H9 (cell line): ENCODE data around the gene FBLN2. TPM values are rescaled to one million over a fixed set of nuclear protein-coding genes. Genes with fewer than 3 reads are reported as not detected.

Experiments
- DNase-seq: peaks from one replicate; pipeline ENCODE4 v3.0.0-alpha.2; 2017
- H2AFZ ChIP-seq: one replicate; pipeline ENCODE4 v1.6.1; 2013; ENCODE audit warnings: mild to moderate bottlenecking, low read length, control low read depth, moderate library complexity
- H2AK5ac ChIP-seq: 2 replicates; pipeline ENCODE4 v1.6.1; 2013; ENCODE audit warnings: low read length, control low read depth, mixed read lengths; ENCODE audit not compliant: insufficient read length
- H2BK120ac ChIP-seq: one replicate; pipeline ENCODE4 v1.6.1; 2013; ENCODE audit warnings: low read depth, mild to moderate bottlenecking, low read length, control low read depth, inconsistent platforms; ENCODE audit not compliant: poor library complexity, severe bottlenecking
- H2BK12ac ChIP-seq: 2 replicates; pipeline ENCODE4 v1.6.1; 2013; ENCODE audit warnings: low read length, control low read depth, mixed read lengths, low read depth; ENCODE audit not compliant: insufficient read length
- H2BK15ac ChIP-seq: 2 replicates; pipeline ENCODE4 v1.6.1; 2013; ENCODE audit warnings: low read depth, low read length, control low read depth
- H2BK20ac ChIP-seq: one replicate; pipeline ENCODE4 v1.6.1; 2013; ENCODE audit warnings: low read depth, mild to moderate bottlenecking, low read length, control low read depth, inconsistent platforms; ENCODE audit not compliant: poor library complexity, severe bottlenecking
- H2BK5ac ChIP-seq: 2 replicates; pipeline ENCODE4 v1.6.1; 2013; ENCODE audit warnings: low read length, control low read depth, mixed read lengths; ENCODE audit not compliant: insufficient read length
- H3K14ac ChIP-seq: 2 replicates; pipeline ENCODE4 v1.6.1; 2013; ENCODE audit warnings: low read length, control low read depth; ENCODE audit not compliant: insufficient read depth
- H3K18ac ChIP-seq: 2 replicates; pipeline ENCODE4 v1.6.1; 2013; ENCODE audit warnings: low read depth, mild to moderate bottlenecking, mixed read lengths, low read length, control low read depth; ENCODE audit not compliant: insufficient read length
- H3K23ac ChIP-seq: 2 replicates; pipeline ENCODE4 v1.6.1; 2013; ENCODE audit warnings: low read length, control low read depth, mixed read lengths, low read depth; ENCODE audit not compliant: insufficient read length
- H3K23me2 ChIP-seq: 2 replicates; pipeline ENCODE4 v1.6.1; 2013; ENCODE audit warnings: low read depth, mild to moderate bottlenecking, mixed read lengths, low read length, control low read depth; ENCODE audit not compliant: insufficient read length, poor library complexity, severe bottlenecking
- H3K27ac ChIP-seq: 2 replicates; pipeline ENCODE4 v1.5.1; 2013; ENCODE audit warnings: low read length, control low read depth, mixed read lengths, low read depth; ENCODE audit not compliant: insufficient read length
- H3K27me3 ChIP-seq: 2 replicates; pipeline ENCODE4 v1.6.1; 2013; ENCODE audit warnings: low read length, control low read depth, inconsistent platforms; ENCODE audit not compliant: insufficient read depth
- H3K4ac ChIP-seq: 2 replicates; pipeline ENCODE4 v1.6.1; 2013; ENCODE audit warnings: low read depth, mild to moderate bottlenecking, control low read depth, inconsistent platforms, low read length, moderate library complexity
- H3K4me1 ChIP-seq: 2 replicates; pipeline ENCODE4 v1.6.1; 2013; ENCODE audit warnings: low read length, control low read depth, inconsistent platforms; ENCODE audit not compliant: insufficient read depth
- H3K4me2 ChIP-seq: 2 replicates; pipeline ENCODE4 v1.6.1; 2013; ENCODE audit warnings: low read length, control low read depth, mixed read lengths; ENCODE audit not compliant: insufficient read length, insufficient read depth
- H3K56ac ChIP-seq: 2 replicates; pipeline ENCODE4 v1.6.1; 2013; ENCODE audit warnings: low read depth, mild to moderate bottlenecking, mixed read lengths, low read length, control low read depth; ENCODE audit not compliant: insufficient read length
- H3K79me1 ChIP-seq: 2 replicates; pipeline ENCODE4 v1.6.1; 2013; ENCODE audit warnings: low read depth, mild to moderate bottlenecking, moderate library complexity, low read length, control low read depth, inconsistent platforms; ENCODE audit not compliant: insufficient read depth, poor library complexity, severe bottlenecking
- H3K79me2 ChIP-seq: 2 replicates; pipeline ENCODE4 v1.6.1; 2013; ENCODE audit warnings: low read length, control low read depth, inconsistent platforms; ENCODE audit not compliant: insufficient read depth
- H3K9ac ChIP-seq: 2 replicates; pipeline ENCODE4 v1.6.1; 2013; ENCODE audit warnings: low read length, control low read depth, mixed read lengths; ENCODE audit not compliant: insufficient read length; ENCODE audit errors: extremely low read depth
- H3K9me3 ChIP-seq: one replicate; pipeline ENCODE4 v1.6.1; 2013; ENCODE audit warnings: low read depth, low read length, inconsistent platforms; ENCODE audit not compliant: control insufficient read depth
- H3T11ph ChIP-seq: one replicate; pipeline ENCODE4 v1.6.1; 2013; ENCODE audit warnings: mild to moderate bottlenecking, low read length, control low read depth, inconsistent platforms
- H4K20me1 ChIP-seq: one replicate; pipeline ENCODE4 v1.6.1; 2013; ENCODE audit not compliant: control insufficient read depth, insufficient read length, insufficient read depth
- H4K5ac ChIP-seq: 2 replicates; pipeline ENCODE4 v1.6.1; 2013; ENCODE audit warnings: low read depth, mild to moderate bottlenecking, mixed read lengths, low read length, control low read depth; ENCODE audit not compliant: insufficient read length
- H4K8ac ChIP-seq: replicated peaks from 2 replicates; pipeline ENCODE4 v1.6.1; 2013; ENCODE audit warnings: low read length, control low read depth, mixed read lengths, low read depth; ENCODE audit not compliant: insufficient read length
- H4K91ac ChIP-seq: 2 replicates; pipeline ENCODE4 v1.6.1; 2013; ENCODE audit warnings: low read depth, mild to moderate bottlenecking, moderate library complexity, mixed read lengths, low read length, control low read depth; ENCODE audit not compliant: insufficient read length
- H3K27ac Mint-ChIP-seq, 3 experiments: 2 replicates in 2 of 3; 3 replicates in 1 of 3; pipeline ENCODE4 v1.8.0; 2020 to 2021; ENCODE audit warnings: mixed read lengths in 3 of 3, mild to moderate bottlenecking in 1 of 3, moderate library complexity in 1 of 3
- H3K27me3 Mint-ChIP-seq: 2 replicates; pipeline ENCODE4 v1.8.0; 2021; ENCODE audit warnings: low read depth, mild to moderate bottlenecking, moderate library complexity, mixed read lengths
- H3K36me3 Mint-ChIP-seq, 3 experiments: 2 replicates in 2 of 3; 3 replicates in 1 of 3; pipeline ENCODE4 v1.8.0; 2020 to 2021; ENCODE audit warnings: low read depth in 3 of 3, mixed read lengths in 3 of 3; ENCODE audit not compliant: insufficient read depth in 1 of 3
- H3K4me1 Mint-ChIP-seq, 2 experiments: 2 replicates each; pipeline ENCODE4 v1.8.0; 2020; ENCODE audit warnings: mixed read lengths in 2 of 2
- H3K4me3 Mint-ChIP-seq, 2 experiments: 2 replicates in 1 of 2; 3 replicates in 1 of 2; pipeline ENCODE4 v1.8.0; 2020 to 2021; ENCODE audit warnings: mild to moderate bottlenecking in 2 of 2, mixed read lengths in 2 of 2, moderate library complexity in 1 of 2
- H3K9me3 Mint-ChIP-seq, 2 experiments: 2 replicates in 1 of 2; 3 replicates in 1 of 2; pipeline ENCODE4 v1.8.0; 2020; ENCODE audit warnings: mild to moderate bottlenecking in 2 of 2, mixed read lengths in 2 of 2, moderate library complexity in 1 of 2
- WGBS: extraction: QIAGEN DNeasy Blood & Tissue Kit; methylation state at CpG from one replicate; pipeline ENCODE4 v1.1.7; 2013; ENCODE audit warnings: missing lambda C conversion rate, low lambda C conversion rate, mixed read lengths; ENCODE audit not compliant: insufficient read length; ENCODE audit errors: extremely low coverage; 5-methylcytosine and 5-hydroxymethylcytosine counted together
- total RNA-seq: library from RNA; stranded (reverse); gene quantifications from 2 replicates; pipeline ENCODE4 v1.2.1, GENCODE V29; 2021
- TF ChIP-seq, protein P1 (sequence below): fragments of 200-600 bp; sonication (generic); conservative IDR thresholded peaks from 3 replicates; pipeline ENCODE4 v1.8.0; 2021; ENCODE audit warnings: antibody characterized with exemption, mild to moderate bottlenecking

The FBLN2 gene
- total RNA-seq, 1 experiment from 2014 or later = 11.8 TPM

DNA sequence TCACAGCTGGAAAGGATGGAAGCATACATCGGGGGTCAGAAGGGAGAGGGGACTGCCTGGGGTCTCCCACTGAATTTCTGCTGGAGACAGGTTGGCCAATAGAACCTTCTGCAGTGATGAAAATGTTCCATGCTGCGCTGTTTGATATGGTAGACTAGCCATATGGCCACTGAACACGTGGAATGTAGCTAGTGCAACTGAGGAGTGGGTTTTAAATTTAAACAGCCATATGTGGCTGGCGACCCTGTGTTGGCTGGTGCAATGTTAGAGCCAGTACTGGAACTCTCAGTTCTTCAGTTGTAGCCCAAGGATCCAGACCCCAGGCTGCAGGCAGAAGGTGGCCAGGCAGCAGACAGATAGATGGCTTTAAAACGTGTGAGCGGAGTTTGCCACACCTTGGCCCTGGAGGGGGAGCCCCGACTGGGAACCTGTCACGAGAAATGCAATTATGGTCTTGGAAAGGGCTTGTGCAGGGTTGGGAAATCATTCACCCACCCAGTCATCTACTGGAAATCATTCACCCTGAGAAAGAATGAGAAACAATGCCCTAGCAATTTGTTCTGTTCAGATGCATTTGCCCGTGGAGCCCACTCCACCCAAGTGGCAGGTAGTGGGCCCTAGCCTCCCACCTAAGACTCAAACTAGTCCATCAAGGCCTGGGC lies 127.6 kb downstream of the FBLN2 start:
- Histone ChIP-seq H2BK5ac (no peak overlapping the region), H3K14ac (no peak overlapping the region), H4K8ac (no peak overlapping the region), H3K79me1 (no peaks in the 10 kb centered on the region), H3K9ac (no peak overlapping the region), H4K5ac (no peak overlapping the region), H3T11ph (no peak overlapping the region), H4K91ac (no peak overlapping the region), H3K79me2 (no peaks in the 10 kb centered on the region), H2BK120ac (no peak overlapping the region), H3K27ac (no peak overlapping the region), H2AFZ (no peak overlapping the region), H3K23me2 (no peaks in the 10 kb centered on the region), H2BK20ac (no peak overlapping the region), H4K20me1 (no peaks in the 10 kb centered on the region), H3K4ac (no peak overlapping the region), H3K4me2 (no peak overlapping the region), H3K23ac (no peak overlapping the region), H3K9me3 (no peaks in the 10 kb centered on the region), H3K27me3 (no peaks in the 10 kb centered on the region), H2BK12ac (no peak overlapping the region), H2AK5ac (no peak overlapping the region), H2BK15ac (no peak overlapping the region), H3K18ac (no peak overlapping the region), H3K56ac (no peak overlapping the region), H3K4me1 (no peaks in the 10 kb centered on the region)
- no peak for DNase-seq
- peaks cover 6 to 23% of the 10 kb centered on the region in 2 experiments; a peak in 3 of 4 replicates for H3K4me1 Mint-ChIP-seq
- no peaks in the 10 kb centered on the region for H3K9me3 Mint-ChIP-seq
- peaks cover 11% of the 10 kb centered on the region for H3K27me3 Mint-ChIP-seq
- no peak overlapping the region for H3K27ac Mint-ChIP-seq
- no peaks in the 10 kb centered on the region for H3K36me3 Mint-ChIP-seq
- TF ChIP-seq, protein P1, sequence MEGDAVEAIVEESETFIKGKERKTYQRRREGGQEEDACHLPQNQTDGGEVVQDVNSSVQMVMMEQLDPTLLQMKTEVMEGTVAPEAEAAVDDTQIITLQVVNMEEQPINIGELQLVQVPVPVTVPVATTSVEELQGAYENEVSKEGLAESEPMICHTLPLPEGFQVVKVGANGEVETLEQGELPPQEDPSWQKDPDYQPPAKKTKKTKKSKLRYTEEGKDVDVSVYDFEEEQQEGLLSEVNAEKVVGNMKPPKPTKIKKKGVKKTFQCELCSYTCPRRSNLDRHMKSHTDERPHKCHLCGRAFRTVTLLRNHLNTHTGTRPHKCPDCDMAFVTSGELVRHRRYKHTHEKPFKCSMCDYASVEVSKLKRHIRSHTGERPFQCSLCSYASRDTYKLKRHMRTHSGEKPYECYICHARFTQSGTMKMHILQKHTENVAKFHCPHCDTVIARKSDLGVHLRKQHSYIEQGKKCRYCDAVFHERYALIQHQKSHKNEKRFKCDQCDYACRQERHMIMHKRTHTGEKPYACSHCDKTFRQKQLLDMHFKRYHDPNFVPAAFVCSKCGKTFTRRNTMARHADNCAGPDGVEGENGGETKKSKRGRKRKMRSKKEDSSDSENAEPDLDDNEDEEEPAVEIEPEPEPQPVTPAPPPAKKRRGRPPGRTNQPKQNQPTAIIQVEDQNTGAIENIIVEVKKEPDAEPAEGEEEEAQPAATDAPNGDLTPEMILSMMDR = no peak
- no peak overlapping the region for H3K4me3 Mint-ChIP-seq
- no CpG with 5 or more reads among the region's 9 CpGs for WGBS
